ENCODE results near the gene REX1BD.
"Not testable (repeated sequence)": the region's sequence is repeated elsewhere in the genome, so short reads cannot be mapped to it uniquely, and the experiment has no call there.

DNA sequence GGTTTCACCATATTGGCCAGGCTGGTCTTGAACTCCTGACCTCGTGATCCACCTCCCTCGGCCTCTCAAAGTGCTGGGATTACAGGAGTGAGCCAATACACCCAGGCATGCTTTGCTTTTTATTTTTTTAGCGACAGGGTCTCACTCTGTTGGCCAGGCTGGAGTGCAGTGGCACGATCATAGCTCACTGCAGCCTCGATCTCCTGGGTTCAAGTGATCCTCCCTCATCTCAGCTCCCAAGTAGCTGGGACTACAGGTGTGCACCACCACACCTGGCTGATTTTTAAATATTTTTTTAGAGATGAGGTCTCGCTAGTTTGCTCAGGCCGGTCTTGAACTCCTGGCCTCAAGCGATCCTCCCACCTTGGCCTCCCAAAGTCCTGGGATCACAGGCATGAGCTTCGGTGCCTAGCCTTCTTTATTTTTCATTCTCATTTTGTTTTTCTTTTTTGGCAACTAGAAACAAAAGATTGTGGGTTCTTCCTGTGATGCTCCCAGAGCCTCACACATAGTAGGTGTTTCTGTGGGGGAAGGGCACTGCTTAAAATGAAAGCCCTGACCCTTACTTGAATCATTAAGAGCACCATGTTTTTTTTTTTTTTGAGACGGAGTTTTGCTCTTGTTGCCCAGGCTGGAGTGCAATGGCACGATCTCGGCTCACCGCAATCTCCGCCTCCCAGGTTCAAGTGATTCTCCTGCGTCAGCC is 12.2 kb downstream of the REX1BD start:
- TF ChIP-seq, protein P1, sequence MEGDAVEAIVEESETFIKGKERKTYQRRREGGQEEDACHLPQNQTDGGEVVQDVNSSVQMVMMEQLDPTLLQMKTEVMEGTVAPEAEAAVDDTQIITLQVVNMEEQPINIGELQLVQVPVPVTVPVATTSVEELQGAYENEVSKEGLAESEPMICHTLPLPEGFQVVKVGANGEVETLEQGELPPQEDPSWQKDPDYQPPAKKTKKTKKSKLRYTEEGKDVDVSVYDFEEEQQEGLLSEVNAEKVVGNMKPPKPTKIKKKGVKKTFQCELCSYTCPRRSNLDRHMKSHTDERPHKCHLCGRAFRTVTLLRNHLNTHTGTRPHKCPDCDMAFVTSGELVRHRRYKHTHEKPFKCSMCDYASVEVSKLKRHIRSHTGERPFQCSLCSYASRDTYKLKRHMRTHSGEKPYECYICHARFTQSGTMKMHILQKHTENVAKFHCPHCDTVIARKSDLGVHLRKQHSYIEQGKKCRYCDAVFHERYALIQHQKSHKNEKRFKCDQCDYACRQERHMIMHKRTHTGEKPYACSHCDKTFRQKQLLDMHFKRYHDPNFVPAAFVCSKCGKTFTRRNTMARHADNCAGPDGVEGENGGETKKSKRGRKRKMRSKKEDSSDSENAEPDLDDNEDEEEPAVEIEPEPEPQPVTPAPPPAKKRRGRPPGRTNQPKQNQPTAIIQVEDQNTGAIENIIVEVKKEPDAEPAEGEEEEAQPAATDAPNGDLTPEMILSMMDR (IDR thresholded peaks at IDR 0.05; ENCODE audit: low read depth, low read length, missing input control): not testable (repeated sequence)
- TF ChIP-seq, protein P2, sequence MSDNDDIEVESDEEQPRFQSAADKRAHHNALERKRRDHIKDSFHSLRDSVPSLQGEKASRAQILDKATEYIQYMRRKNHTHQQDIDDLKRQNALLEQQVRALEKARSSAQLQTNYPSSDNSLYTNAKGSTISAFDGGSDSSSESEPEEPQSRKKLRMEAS (IDR thresholded peaks at IDR 0.05): not testable (repeated sequence)

Measured in liver (tissue), 2 donors.